Endothelial cell (in vitro differentiated cells): ENCODE measurements around the gene SPCS1. TPM values are rescaled to one million over a fixed set of nuclear protein-coding genes. Genes with fewer than 3 reads are reported as not detected.
"Not testable (repeated sequence)": the region's sequence is repeated elsewhere in the genome, so short reads cannot be mapped to it uniquely, and the experiment has no call there.

ENCODE experiments used
- DNase-seq: peaks from one replicate; pipeline ENCODE4 v3.0.0; 2021; ENCODE audit warnings: low spot score
- H3K27ac Mint-ChIP-seq: one replicate; pipeline ENCODE4 v1.8.0; 2021; ENCODE audit warnings: mixed read lengths, inconsistent platforms; ENCODE audit not compliant: unreplicated experiment
- H3K27me3 Mint-ChIP-seq: one replicate; pipeline ENCODE4 v1.8.0; 2021; ENCODE audit warnings: mild to moderate bottlenecking, moderate library complexity, mixed read lengths, inconsistent platforms; ENCODE audit not compliant: unreplicated experiment
- H3K36me3 Mint-ChIP-seq: one replicate; pipeline ENCODE4 v1.8.0; 2021; ENCODE audit warnings: mild to moderate bottlenecking, low read depth, mixed read lengths, inconsistent platforms; ENCODE audit not compliant: unreplicated experiment
- H3K4me1 Mint-ChIP-seq: one replicate; pipeline ENCODE4 v1.8.0; 2021; ENCODE audit warnings: mild to moderate bottlenecking, mixed read lengths, inconsistent platforms; ENCODE audit not compliant: unreplicated experiment
- H3K4me3 Mint-ChIP-seq: one replicate; pipeline ENCODE4 v1.8.0; 2021; ENCODE audit warnings: mild to moderate bottlenecking, mixed read lengths, inconsistent platforms; ENCODE audit not compliant: unreplicated experiment
- H3K9me3 Mint-ChIP-seq: one replicate; pipeline ENCODE4 v1.8.0; 2021; ENCODE audit warnings: mixed read lengths, inconsistent platforms; ENCODE audit not compliant: unreplicated experiment
- total RNA-seq: library from RNA; stranded (reverse); fragmentation: NEBNext Ultra II Directional; extraction: Animal tissue kit (Norgen Biotek cat#: 25700); gene quantifications from one replicate; pipeline ENCODE4 v1.2.1, GENCODE V29; 2021; ENCODE audit not compliant: unreplicated experiment
- TF ChIP-seq, protein P1 (sequence below): fragments of 200-600 bp; sonication (generic); IDR thresholded peaks from one replicate; pipeline ENCODE4 v1.5.0; 2021; ENCODE audit warnings: antibody characterized with exemption; ENCODE audit not compliant: unreplicated experiment

Gene SPCS1
- total RNA-seq, 1 donor from 2014 or later = 83.9 TPM

DNA sequence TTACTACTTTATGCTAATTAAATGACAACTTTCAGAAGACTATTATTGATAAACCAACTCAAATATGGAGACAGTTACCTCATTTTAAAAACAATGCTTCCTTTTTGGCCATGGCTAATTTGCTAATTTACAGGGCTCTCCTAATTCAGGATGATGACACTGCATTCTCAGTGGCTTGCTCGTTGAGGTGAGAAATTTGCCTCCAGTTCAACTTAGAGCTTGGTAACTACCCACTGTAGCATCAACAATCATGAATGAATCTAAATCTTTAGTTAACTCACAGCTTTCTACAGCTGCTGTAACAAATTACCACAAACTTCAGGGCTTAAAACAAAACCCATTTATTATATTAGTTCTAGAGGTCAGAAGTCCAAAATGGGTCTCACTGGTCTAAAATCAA is 34.2 kb upstream of the SPCS1 start:
- Mint-ChIP-seq H3K27me3 (no peaks in the 10 kb centered on the region), H3K36me3 (peaks cover 19% of the 10 kb centered on the region), H3K27ac (no peak overlapping the region)

DNA sequence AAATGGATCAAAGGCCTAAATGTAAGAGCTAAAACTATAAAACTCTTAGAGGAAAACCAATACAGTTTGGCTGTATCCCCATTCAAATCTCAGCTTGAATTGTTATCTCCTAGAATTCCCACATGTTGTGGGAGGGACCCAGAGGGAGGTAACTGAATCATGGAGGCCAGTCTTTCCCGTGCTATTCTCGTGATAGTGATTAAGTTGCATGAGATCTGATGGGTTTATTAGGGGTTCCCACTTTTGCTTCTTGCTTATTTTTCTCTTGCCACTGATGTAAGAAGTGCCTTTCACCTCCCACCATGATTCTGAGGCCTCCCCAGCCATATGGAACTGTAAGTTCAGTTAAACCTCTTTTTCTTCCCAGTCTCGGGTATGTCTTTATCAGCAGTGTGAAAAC is 29.7 kb upstream of the SPCS1 start:
- not testable (repeated sequence) for H3K4me1 Mint-ChIP-seq, DNase-seq, H3K27me3 Mint-ChIP-seq, H3K9me3 Mint-ChIP-seq
- Mint-ChIP-seq H3K36me3 (peaks cover 38% of the 10 kb centered on the region), H3K4me3 (peak overlapping the region; percentile 34), H3K27ac (peak overlapping the region; percentile 65)

More for the DNA sequence above, 34.2 kb upstream of the SPCS1 start:
- TF ChIP-seq, protein P1, sequence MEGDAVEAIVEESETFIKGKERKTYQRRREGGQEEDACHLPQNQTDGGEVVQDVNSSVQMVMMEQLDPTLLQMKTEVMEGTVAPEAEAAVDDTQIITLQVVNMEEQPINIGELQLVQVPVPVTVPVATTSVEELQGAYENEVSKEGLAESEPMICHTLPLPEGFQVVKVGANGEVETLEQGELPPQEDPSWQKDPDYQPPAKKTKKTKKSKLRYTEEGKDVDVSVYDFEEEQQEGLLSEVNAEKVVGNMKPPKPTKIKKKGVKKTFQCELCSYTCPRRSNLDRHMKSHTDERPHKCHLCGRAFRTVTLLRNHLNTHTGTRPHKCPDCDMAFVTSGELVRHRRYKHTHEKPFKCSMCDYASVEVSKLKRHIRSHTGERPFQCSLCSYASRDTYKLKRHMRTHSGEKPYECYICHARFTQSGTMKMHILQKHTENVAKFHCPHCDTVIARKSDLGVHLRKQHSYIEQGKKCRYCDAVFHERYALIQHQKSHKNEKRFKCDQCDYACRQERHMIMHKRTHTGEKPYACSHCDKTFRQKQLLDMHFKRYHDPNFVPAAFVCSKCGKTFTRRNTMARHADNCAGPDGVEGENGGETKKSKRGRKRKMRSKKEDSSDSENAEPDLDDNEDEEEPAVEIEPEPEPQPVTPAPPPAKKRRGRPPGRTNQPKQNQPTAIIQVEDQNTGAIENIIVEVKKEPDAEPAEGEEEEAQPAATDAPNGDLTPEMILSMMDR = no peak
- peaks cover 5% of the 10 kb centered on the region for H3K4me1 Mint-ChIP-seq
- no peaks in the 10 kb centered on the region for H3K9me3 Mint-ChIP-seq
- no peak for DNase-seq
- H3K4me3 Mint-ChIP-seq = peak overlapping the region; percentile 31

DNA sequence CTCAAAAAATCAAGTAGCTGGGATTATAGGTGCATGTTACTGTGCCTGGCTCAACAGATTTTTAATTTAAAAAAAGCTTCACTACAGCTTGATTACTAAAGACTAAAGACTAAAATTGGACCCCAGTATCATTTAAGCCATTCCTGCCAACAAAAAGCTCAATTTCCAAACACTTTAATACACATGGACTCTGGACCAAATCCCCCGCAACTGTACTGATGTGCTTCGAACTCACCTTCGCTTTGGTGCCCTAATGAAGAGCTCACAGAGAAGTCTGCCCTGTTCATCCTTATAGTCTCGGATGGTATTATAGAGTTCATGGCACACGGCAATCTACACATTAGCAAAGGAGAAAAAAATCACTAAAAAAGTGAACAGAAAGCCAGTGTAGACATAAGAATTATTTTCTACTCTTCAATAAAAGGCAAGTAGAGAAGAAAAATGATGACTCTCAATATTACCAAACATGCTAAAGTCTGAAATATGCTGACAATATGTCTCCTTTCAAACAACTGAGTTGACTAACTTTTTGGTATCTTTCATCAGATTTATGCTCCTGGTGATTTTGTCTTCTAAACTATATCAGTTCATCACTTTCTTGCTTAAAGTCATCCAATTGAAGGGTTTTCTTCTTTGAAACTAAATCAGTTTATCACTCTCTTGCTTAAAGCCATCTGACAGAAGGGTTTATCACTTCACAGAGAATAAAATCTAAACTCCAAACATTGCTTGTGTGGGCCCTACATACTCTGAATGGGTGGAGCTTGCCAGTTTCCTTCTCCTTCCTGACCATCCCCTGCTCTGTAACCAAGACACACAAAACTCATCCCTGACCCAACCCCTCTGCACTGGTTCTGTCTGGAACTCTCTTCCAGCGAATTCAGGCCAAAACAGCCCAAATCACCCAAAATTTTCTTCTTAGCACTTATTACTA is 27.4 kb upstream of the SPCS1 start:
- Mint-ChIP-seq H3K4me1 (peaks cover 12% of the 10 kb centered on the region), H3K27ac (peak overlapping the region; percentile 65), H3K4me3 (peak overlapping the region; percentile 56), H3K36me3 (peaks cover 29% of the 10 kb centered on the region), H3K9me3 (no peaks in the 10 kb centered on the region), H3K27me3 (no peaks in the 10 kb centered on the region)
- TF ChIP-seq, protein P1 = no peak
- DNase-seq = no peak

DNA sequence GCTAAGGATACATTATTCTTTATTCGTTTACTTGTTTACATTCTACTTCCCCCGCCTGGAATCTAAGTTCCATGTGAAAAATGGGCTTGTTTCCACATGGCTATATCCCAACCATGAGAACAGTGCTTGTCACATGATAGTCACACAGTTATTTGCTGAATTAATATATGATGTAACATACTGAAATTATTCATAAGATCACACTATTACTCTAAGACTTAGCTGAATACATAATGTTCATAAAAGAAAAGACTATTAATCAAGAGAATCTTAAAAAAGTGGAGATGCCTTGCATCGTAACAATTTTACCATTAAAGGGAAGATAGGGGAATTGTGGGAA is 26.7 kb upstream of the SPCS1 start:
- Mint-ChIP-seq H3K36me3 (peaks cover 29% of the 10 kb centered on the region), H3K4me1 (peaks cover 12% of the 10 kb centered on the region), H3K9me3 (no peaks in the 10 kb centered on the region), H3K27ac (peak overlapping the region; percentile 65), H3K27me3 (no peaks in the 10 kb centered on the region), H3K4me3 (peak overlapping the region; percentile 56)
- DNase-seq = no peak
- TF ChIP-seq, protein P1 = no peak

DNA sequence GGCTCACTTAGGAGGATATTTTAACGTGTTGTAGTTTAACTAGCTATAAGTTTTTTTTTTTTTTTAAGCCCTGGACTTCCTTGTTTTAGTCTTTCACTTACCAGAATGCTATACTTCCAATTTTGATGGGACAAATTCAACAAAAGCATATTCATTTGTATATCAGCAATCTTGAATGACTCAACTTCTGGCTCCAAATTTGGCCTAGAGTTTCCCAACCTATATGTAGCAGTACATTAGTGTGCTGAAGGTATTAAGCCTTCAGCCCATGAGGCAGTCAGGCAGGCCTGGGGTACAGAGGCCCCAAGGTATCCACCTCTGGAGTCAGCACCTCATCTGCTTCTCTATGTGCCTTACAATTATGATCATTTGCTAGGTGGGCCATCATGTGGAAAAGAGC is 26.1 kb upstream of the SPCS1 start:
- DNase-seq = no peak
- Mint-ChIP-seq H3K9me3 (no peaks in the 10 kb centered on the region), H3K4me3 (no peak overlapping the region), H3K27me3 (peaks cover 3% of the 10 kb centered on the region), H3K4me1 (peaks cover 17% of the 10 kb centered on the region), H3K27ac (no peak overlapping the region), H3K36me3 (peaks cover 29% of the 10 kb centered on the region)
- TF ChIP-seq, protein P1 = no peak
